H1 (cell line): Measurements from ENCODE around the gene RUNX1. TPM values are rescaled to one million over a fixed set of nuclear protein-coding genes. Genes with fewer than 3 reads are reported as not detected.

ENCODE experiments used
- ATF2 ChIP-seq: IDR thresholded peaks from 2 replicates; pipeline ENCODE4 v1.6.1; 2012; ENCODE audit warnings: low read length, inconsistent platforms
- CEBPB ChIP-seq: IDR thresholded peaks from 2 replicates; pipeline ENCODE4 v1.6.1; 2012; ENCODE audit warnings: low read depth, low read length
- polyA plus RNA-seq, 7 experiments: library from polyadenylated mRNA; depleted of rRNA in 3 of 7; stranded (reverse) in 5 of 7; unstranded in 2 of 7; fragments of >200 nt in 5 of 7; fragments of 200-250 nt in 2 of 7; gene quantifications; 1 replicate in 5 of 7; 2 replicates in 1 of 7; 4 replicates in 1 of 7; pipeline versions ENCODE4 v1.2.1 to v1.2.3, GENCODE V29; 2011 to 2013; ENCODE audit warnings: missing spikeins in 2 of 7, mixed read lengths in 2 of 7
- total RNA-seq: library from RNA; stranded (reverse); fragmentation: NEBNext Ultra II Directional; extraction: Animal tissue kit (Norgen Biotek cat#: 25700); gene quantifications from 2 replicates; pipeline ENCODE4 v1.2.1, GENCODE V29; 2021

RUNX1 gene
- total and polyA plus RNA-seq, 2 of the 8 experiments (the other 6 are each of a cell fraction or from before 2014, with no cell fraction given): 0.20 to 0.60 TPM

DNA sequence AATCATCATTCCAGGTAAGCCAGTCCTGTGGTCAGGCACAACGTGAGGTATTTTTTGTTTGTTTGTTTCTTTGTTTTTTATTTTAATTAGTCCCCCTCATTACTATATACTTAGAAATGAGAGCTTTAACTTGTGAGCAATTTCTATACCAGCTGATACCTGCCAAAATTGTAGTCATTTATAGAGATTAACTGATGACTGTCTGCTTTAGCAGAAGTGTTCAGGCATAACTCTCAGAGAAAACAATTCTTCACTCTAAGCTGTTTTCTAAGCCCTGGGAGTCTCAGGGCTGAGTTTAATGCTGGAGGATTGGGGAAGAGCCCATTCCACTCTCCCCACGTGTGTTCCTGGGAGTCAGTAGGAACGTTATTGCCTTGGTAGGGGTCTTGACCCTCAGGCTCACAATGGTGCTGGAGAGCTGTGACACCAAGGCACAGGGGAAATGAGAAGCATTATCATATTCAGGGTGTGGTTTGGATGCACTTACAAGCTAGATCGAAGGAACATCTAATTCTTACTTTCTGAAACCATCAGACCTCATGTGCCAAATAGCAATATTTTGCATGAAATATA, 212.1 kb downstream of the RUNX1 start (continued):
- no peak for TF ChIP-seq ATF2
- TF ChIP-seq CEBPB: no peak
